HCT116 (cell line): ENCODE results near the gene DPF3. TPM values are rescaled to one million over a fixed set of nuclear protein-coding genes. Genes with fewer than 3 reads are reported as not detected.

Experiments used
- ATAC-seq: fragments of 200-7000 bp; cut with Tn5 transposase; 2 replicates; pipeline ENCODE4 v1.9.1; 2020; ENCODE audit warnings: mild to moderate bottlenecking, moderate library complexity
- BruUV-seq: library from RNA; stranded (reverse); fragments of 400-500 nt; replicated peaks from 2 replicates; lab custom pipeline; 2021; lab: Mats Ljungman, UMichigan
- CTCF ChIA-PET: fragments of 300-600 bp; sonication (Branson Sonifier 250); formaldehyde crosslinking; loops from one replicate; lab custom pipeline; 2021; ENCODE audit warnings: antibody characterized with exemption; lab: Charles Lee
- POLR2A ChIA-PET: fragments of 300-600, 350-600 bp; sonication (Branson Sonifier 250); formaldehyde crosslinking; loops from one replicate; lab custom pipeline; 2021; ENCODE audit warnings: antibody characterized with exemption; lab: Charles Lee
- RAD21 ChIA-PET, 2 experiments: fragments of 300-600 bp; sonication (Branson Sonifier 250); formaldehyde crosslinking; loops; one replicate each; lab custom pipeline; 2023; ENCODE audit warnings: low total read pairs in 2 of 2; ENCODE audit not compliant: uncharacterized antibody in 2 of 2, unreplicated experiment in 2 of 2, low non-redundant PET in 1 of 2; lab: Charles Lee
- DNase-seq: peaks from one replicate; pipeline ENCODE4 v3.0.0-alpha.2; 2010; ENCODE audit warnings: low read depth, low spot score
- H2AFZ ChIP-seq: fragments of 200-600 bp; shearing (Covaris generic), sonication (generic); 2 replicates; pipeline ENCODE4 v1.6.1; 2017; ENCODE audit warnings: low read depth, mixed run types, mixed read lengths, antibody characterized with exemption, low read length; ENCODE audit not compliant: poor library complexity, severe bottlenecking
- H3K27ac ChIP-seq: 2 replicates; pipeline ENCODE4 v1.5.1; 2012; ENCODE audit warnings: low read depth, low read length
- H3K27me3 ChIP-seq: fragments of 200-600 bp; sonication (generic); 2 replicates; pipeline ENCODE4 v1.6.1; 2016; ENCODE audit warnings: mixed run types, low read length, mixed read lengths; ENCODE audit not compliant: insufficient read depth
- H3K36me3 ChIP-seq, 2 experiments: fragments of 200-500 bp in 1 of 2; fragments of 200-600 bp in 1 of 2; sonication (Bioruptor generic) in 1 of 2; sonication (generic) in 1 of 2; 2 replicates each; pipeline versions ENCODE4 v1.5.1 to v1.6.1; 2014 to 2016; ENCODE audit warnings: low read length in 2 of 2, inconsistent platforms in 1 of 2, mixed read lengths in 1 of 2, mixed run types in 1 of 2; ENCODE audit not compliant: insufficient read depth in 2 of 2, control insufficient read depth in 1 of 2
- H3K4me1 ChIP-seq, 2 experiments: fragments of 200-600 bp in 1 of 2; sonication (generic) in 1 of 2; 2 replicates each; pipeline versions ENCODE4 v1.5.1 to v1.6.1; 2012 to 2017; ENCODE audit warnings: low read length in 2 of 2, inconsistent platforms in 1 of 2, mild to moderate bottlenecking in 1 of 2, mixed read lengths in 1 of 2, mixed run types in 1 of 2, moderate library complexity in 1 of 2; ENCODE audit not compliant: insufficient read depth in 2 of 2, control insufficient read depth in 1 of 2
- H3K4me2 ChIP-seq: fragments of 200-600 bp; sonication (generic); 2 replicates; pipeline ENCODE4 v1.6.1; 2017; ENCODE audit warnings: mixed run types, low read length, mixed read lengths
- H3K4me3 ChIP-seq, 2 experiments: fragments of 200-600 bp in 1 of 2; sonication (generic) in 1 of 2; replicated peaks in 1 of 2; 2 replicates each; pipeline ENCODE4 v1.5.1; 2011 to 2016; ENCODE audit warnings: low read length in 2 of 2, control low read depth in 1 of 2, low read depth in 1 of 2, mild to moderate bottlenecking in 1 of 2, mixed read lengths in 1 of 2, mixed run types in 1 of 2
- H3K79me2 ChIP-seq: fragments of 200-600 bp; sonication (generic); 2 replicates; pipeline ENCODE4 v1.6.1; 2017; ENCODE audit warnings: mild to moderate bottlenecking, mixed run types, low read length, moderate library complexity, mixed read lengths; ENCODE audit not compliant: insufficient read depth
- H3K9ac ChIP-seq: fragments of 200-600 bp; sonication (generic); 2 replicates; pipeline ENCODE4 v1.6.1; 2016; ENCODE audit warnings: low read length, mixed read lengths
- H3K9me2 ChIP-seq: fragments of 200-600 bp; sonication (generic), shearing (Covaris generic); 2 replicates; pipeline ENCODE4 v1.6.1; 2017; ENCODE audit warnings: mixed run types, mild to moderate bottlenecking, moderate library complexity; ENCODE audit not compliant: insufficient read depth
- H3K9me3 ChIP-seq, 2 experiments: fragments of 200-500 bp in 1 of 2; fragments of 200-600 bp in 1 of 2; sonication (Bioruptor generic) in 1 of 2; sonication (generic) in 1 of 2; 2 replicates each; pipeline ENCODE4 v1.6.1; 2014 to 2017; ENCODE audit warnings: low read length in 2 of 2, mixed read lengths in 2 of 2, inconsistent platforms in 1 of 2, low read depth in 1 of 2, mild to moderate bottlenecking in 1 of 2, mixed run types in 1 of 2, moderate library complexity in 1 of 2; ENCODE audit not compliant: control insufficient read depth in 1 of 2, insufficient read depth in 1 of 2
- H4K20me1 ChIP-seq: fragments of 200-600 bp; sonication (generic), shearing (Covaris generic); 2 replicates; pipeline ENCODE4 v1.6.1; 2017; ENCODE audit warnings: mixed run types, mild to moderate bottlenecking, moderate library complexity; ENCODE audit not compliant: insufficient read depth
- CBX3 ChIP-seq: IDR thresholded peaks from 2 replicates; pipeline ENCODE4 v1.6.1; 2012; ENCODE audit warnings: low read depth
- CEBPB ChIP-seq: IDR thresholded peaks from 2 replicates; pipeline ENCODE4 v1.6.1; 2012; ENCODE audit warnings: low read depth
- ELF1 ChIP-seq: IDR thresholded peaks from 2 replicates; pipeline ENCODE4 v1.6.1; 2012; ENCODE audit warnings: low read depth, borderline replicate concordance
- EZH2phosphoT487 ChIP-seq: fragments of 200-600 bp; IDR thresholded peaks from 2 replicates; pipeline ENCODE4 v1.6.1; 2018; ENCODE audit warnings: antibody characterized with exemption, borderline replicate concordance
- FOSL1 ChIP-seq: IDR thresholded peaks from 2 replicates; pipeline ENCODE4 v1.6.1; 2012; ENCODE audit warnings: low read depth
- JUND ChIP-seq: IDR thresholded peaks from 2 replicates; pipeline ENCODE4 v1.6.1; 2012
- POLR2A ChIP-seq: IDR thresholded peaks from 2 replicates; pipeline ENCODE4 v1.7.0; 2011; ENCODE audit warnings: borderline replicate concordance; ENCODE audit not compliant: insufficient read depth, insufficient read length; ENCODE audit errors: extremely low read depth
- POLR2AphosphoS5 ChIP-seq: IDR thresholded peaks from 2 replicates; pipeline ENCODE4 v1.6.1; 2011; ENCODE audit warnings: mild to moderate bottlenecking, low read depth, low read length, moderate library complexity
- RAD21 ChIP-seq: IDR thresholded peaks from 2 replicates; pipeline ENCODE4 v1.6.1; 2012; ENCODE audit warnings: low read depth, mild to moderate bottlenecking
- SIN3A ChIP-seq: IDR thresholded peaks from 2 replicates; pipeline ENCODE4 v1.6.1; 2012; ENCODE audit warnings: low read depth
- SRF ChIP-seq: IDR thresholded peaks from 2 replicates; pipeline ENCODE4 v1.6.1; 2012; ENCODE audit warnings: low read depth
- TCF7L2 ChIP-seq: IDR thresholded peaks from 2 replicates; pipeline ENCODE4 v1.7.0; 2011; ENCODE audit warnings: borderline replicate concordance, inconsistent platforms; ENCODE audit not compliant: insufficient read depth, insufficient read length; ENCODE audit errors: extremely low read depth
- YY1 ChIP-seq: IDR thresholded peaks from 2 replicates; pipeline ENCODE4 v1.6.1; 2011; ENCODE audit warnings: low read length, low read depth, moderate library complexity, mild to moderate bottlenecking; ENCODE audit not compliant: insufficient replicate concordance; ENCODE audit errors: extremely low read depth
- ZNF274 ChIP-seq: fragments of 200-500 bp; sonication (Bioruptor generic); IDR thresholded peaks from 2 replicates; pipeline ENCODE4 v1.6.1; 2014; ENCODE audit warnings: mild to moderate bottlenecking, low read depth, low read length, inconsistent platforms
- intact Hi-C: fragments of 100-400 bp; cut with micrococcal nuclease; formaldehyde crosslinking; loops from 2 replicates; pipeline ENCODE4 v1.10.0; 2022
- total RNA-seq: library from RNA; stranded (reverse); gene quantifications from one replicate; pipeline ENCODE4 v1.2.1, GENCODE V29; 2021; ENCODE audit not compliant: unreplicated experiment
- TF ChIP-seq, protein P1 (sequence below), 3 experiments: fragments of 200-600 bp in 1 of 3; sonication (generic) in 1 of 3; IDR thresholded peaks in 2 of 3; conservative IDR thresholded peaks in 1 of 3; 2 replicates each; pipeline ENCODE4 v1.5.1; 2012 to 2017; ENCODE audit warnings: low read depth in 2 of 3, low read length in 2 of 3, antibody characterized with exemption in 1 of 3, borderline replicate concordance in 1 of 3, control low read depth in 1 of 3, mild to moderate bottlenecking in 1 of 3, mixed read lengths in 1 of 3, mixed run types in 1 of 3, moderate library complexity in 1 of 3; ENCODE audit not compliant: insufficient read depth in 1 of 3
- TF ChIP-seq, protein P2 (sequence below): IDR thresholded peaks from 2 replicates; pipeline ENCODE4 v1.6.1; 2012
- TF ChIP-seq, protein P3 (sequence below): IDR thresholded peaks from 2 replicates; pipeline ENCODE4 v1.6.1; 2012
- TF ChIP-seq, protein P4 (sequence below): IDR thresholded peaks from 2 replicates; pipeline ENCODE4 v1.6.1; 2012; ENCODE audit warnings: low read depth

DPF3 gene
- total RNA-seq, 1 experiment from 2014 or later = 0.27 TPM

DNA sequence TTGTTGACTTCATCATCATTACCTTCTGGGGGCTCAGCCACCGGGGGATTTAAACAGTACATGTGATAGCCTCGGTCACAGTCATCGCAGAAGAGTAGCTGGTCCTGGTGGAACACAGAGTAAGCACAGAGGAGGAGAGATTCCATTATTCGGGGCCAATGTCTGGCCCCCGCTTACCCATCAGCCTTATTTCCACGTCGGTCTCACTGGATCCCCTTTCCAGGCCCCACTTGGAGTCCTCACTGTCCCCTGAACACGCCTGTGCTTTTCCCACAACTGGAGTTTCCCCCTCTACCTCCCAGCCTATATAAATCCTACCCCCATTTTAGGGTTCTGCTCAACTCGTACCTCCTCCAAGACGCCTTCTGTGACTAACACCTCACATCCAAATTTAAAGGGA lies 274.0 kb downstream of the DPF3 start:
- TF ChIP-seq, protein P1, sequence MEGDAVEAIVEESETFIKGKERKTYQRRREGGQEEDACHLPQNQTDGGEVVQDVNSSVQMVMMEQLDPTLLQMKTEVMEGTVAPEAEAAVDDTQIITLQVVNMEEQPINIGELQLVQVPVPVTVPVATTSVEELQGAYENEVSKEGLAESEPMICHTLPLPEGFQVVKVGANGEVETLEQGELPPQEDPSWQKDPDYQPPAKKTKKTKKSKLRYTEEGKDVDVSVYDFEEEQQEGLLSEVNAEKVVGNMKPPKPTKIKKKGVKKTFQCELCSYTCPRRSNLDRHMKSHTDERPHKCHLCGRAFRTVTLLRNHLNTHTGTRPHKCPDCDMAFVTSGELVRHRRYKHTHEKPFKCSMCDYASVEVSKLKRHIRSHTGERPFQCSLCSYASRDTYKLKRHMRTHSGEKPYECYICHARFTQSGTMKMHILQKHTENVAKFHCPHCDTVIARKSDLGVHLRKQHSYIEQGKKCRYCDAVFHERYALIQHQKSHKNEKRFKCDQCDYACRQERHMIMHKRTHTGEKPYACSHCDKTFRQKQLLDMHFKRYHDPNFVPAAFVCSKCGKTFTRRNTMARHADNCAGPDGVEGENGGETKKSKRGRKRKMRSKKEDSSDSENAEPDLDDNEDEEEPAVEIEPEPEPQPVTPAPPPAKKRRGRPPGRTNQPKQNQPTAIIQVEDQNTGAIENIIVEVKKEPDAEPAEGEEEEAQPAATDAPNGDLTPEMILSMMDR (IDR thresholded peaks at IDR 0.05 in 2 of 3, conservative IDR thresholded peaks at IDR 0.05 in 1 of 3; ENCODE audit: borderline replicate concordance in 1 of 3, insufficient read depth in 1 of 3, low read depth in 2 of 3, low read length in 2 of 3) = no peak
- TF ChIP-seq, protein P2, sequence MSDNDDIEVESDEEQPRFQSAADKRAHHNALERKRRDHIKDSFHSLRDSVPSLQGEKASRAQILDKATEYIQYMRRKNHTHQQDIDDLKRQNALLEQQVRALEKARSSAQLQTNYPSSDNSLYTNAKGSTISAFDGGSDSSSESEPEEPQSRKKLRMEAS = no peak
- TF ChIP-seq CBX3 (no peak), ELF1 (no peak), SRF (no peak), EZH2phosphoT487 (no peak), YY1 (no peak), POLR2AphosphoS5 (no peak), FOSL1 (no peak), POLR2A (no peak), CEBPB (no peak), SIN3A (no peak), TCF7L2 (no peak), ZNF274 (no peak), RAD21 (no peak), JUND (no peak)
- TF ChIP-seq, protein P3, sequence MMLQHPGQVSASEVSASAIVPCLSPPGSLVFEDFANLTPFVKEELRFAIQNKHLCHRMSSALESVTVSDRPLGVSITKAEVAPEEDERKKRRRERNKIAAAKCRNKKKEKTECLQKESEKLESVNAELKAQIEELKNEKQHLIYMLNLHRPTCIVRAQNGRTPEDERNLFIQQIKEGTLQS = no peak
- TF ChIP-seq, protein P4, sequence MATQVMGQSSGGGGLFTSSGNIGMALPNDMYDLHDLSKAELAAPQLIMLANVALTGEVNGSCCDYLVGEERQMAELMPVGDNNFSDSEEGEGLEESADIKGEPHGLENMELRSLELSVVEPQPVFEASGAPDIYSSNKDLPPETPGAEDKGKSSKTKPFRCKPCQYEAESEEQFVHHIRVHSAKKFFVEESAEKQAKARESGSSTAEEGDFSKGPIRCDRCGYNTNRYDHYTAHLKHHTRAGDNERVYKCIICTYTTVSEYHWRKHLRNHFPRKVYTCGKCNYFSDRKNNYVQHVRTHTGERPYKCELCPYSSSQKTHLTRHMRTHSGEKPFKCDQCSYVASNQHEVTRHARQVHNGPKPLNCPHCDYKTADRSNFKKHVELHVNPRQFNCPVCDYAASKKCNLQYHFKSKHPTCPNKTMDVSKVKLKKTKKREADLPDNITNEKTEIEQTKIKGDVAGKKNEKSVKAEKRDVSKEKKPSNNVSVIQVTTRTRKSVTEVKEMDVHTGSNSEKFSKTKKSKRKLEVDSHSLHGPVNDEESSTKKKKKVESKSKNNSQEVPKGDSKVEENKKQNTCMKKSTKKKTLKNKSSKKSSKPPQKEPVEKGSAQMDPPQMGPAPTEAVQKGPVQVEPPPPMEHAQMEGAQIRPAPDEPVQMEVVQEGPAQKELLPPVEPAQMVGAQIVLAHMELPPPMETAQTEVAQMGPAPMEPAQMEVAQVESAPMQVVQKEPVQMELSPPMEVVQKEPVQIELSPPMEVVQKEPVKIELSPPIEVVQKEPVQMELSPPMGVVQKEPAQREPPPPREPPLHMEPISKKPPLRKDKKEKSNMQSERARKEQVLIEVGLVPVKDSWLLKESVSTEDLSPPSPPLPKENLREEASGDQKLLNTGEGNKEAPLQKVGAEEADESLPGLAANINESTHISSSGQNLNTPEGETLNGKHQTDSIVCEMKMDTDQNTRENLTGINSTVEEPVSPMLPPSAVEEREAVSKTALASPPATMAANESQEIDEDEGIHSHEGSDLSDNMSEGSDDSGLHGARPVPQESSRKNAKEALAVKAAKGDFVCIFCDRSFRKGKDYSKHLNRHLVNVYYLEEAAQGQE = no peak
- BruUV-seq = no TSS peak
- ATAC-seq (no peak), DNase-seq (no peak)
- H3K36me3 ChIP-seq = no peaks in the 10 kb centered on the region
- CTCF ChIA-PET = no interaction called here
- H3K9me3 ChIP-seq = no peaks in the 10 kb centered on the region
- H3K79me2 ChIP-seq = no peaks in the 10 kb centered on the region
- H4K20me1 ChIP-seq = no peaks in the 10 kb centered on the region
- H3K4me2 ChIP-seq = no peak overlapping the region
- POLR2A ChIA-PET = no interaction called here
- H3K9me2 ChIP-seq = no peaks in the 10 kb centered on the region
- H3K4me3 ChIP-seq = no peak overlapping the region
- H3K4me1 ChIP-seq = peaks cover 0 to 9% of the 10 kb centered on the region in 2 experiments; a peak in 1 of 4 replicates
- no peaks in the 10 kb centered on the region for H3K27me3 ChIP-seq
- no peak overlapping the region for H3K27ac ChIP-seq
- RAD21 ChIA-PET = no interaction called here
- intact Hi-C loops = no loop called here
- no peak overlapping the region for H2AFZ ChIP-seq
- no peak overlapping the region for H3K9ac ChIP-seq
